Urinary bladder (tissue), 4 donors: ENCODE results near the gene NUDT14. TPM values are rescaled to one million over a fixed set of nuclear protein-coding genes. Genes with fewer than 3 reads are reported as not detected.

Experiments
- DNase-seq: peaks from one replicate; pipeline ENCODE4 v3.0.0-alpha.2; 2015; ENCODE audit errors: extremely low spot score
- H3K27ac ChIP-seq: one replicate; pipeline ENCODE4 v1.5.1; 2013; ENCODE audit warnings: low read depth, mild to moderate bottlenecking, moderate library complexity
- H3K36me3 ChIP-seq: one replicate; pipeline ENCODE4 v1.6.1; 2013; ENCODE audit warnings: mild to moderate bottlenecking, moderate library complexity; ENCODE audit not compliant: insufficient read depth
- H3K4me1 ChIP-seq: one replicate; pipeline ENCODE4 v1.6.1; 2013; ENCODE audit warnings: mild to moderate bottlenecking, moderate library complexity; ENCODE audit not compliant: insufficient read depth
- H3K4me3 ChIP-seq: one replicate; pipeline ENCODE4 v1.5.1; 2013; ENCODE audit warnings: low read depth, low read length
- WGBS: extraction: QIAGEN DNeasy Blood & Tissue Kit; methylation state at CpG from one replicate; pipeline ENCODE4 v1.1.7; 2013; 5-methylcytosine and 5-hydroxymethylcytosine counted together
- polyA plus RNA-seq: library from polyadenylated mRNA; stranded (reverse); fragments of 200-250 nt; gene quantifications from one replicate; pipeline ENCODE4 v1.2.3, GENCODE V29; 2013
- total RNA-seq: library from RNA; depleted of rRNA; stranded (reverse); fragments of >200 nt; gene quantifications from one replicate; pipeline ENCODE4 v1.2.3, GENCODE V29; 2014
- donor health status: healthy with polysubstance abuse.
- donor health status: healthy.

The NUDT14 gene
- total and polyA plus RNA-seq, 2 donors = 7.3 to 11.6 TPM

DNA sequence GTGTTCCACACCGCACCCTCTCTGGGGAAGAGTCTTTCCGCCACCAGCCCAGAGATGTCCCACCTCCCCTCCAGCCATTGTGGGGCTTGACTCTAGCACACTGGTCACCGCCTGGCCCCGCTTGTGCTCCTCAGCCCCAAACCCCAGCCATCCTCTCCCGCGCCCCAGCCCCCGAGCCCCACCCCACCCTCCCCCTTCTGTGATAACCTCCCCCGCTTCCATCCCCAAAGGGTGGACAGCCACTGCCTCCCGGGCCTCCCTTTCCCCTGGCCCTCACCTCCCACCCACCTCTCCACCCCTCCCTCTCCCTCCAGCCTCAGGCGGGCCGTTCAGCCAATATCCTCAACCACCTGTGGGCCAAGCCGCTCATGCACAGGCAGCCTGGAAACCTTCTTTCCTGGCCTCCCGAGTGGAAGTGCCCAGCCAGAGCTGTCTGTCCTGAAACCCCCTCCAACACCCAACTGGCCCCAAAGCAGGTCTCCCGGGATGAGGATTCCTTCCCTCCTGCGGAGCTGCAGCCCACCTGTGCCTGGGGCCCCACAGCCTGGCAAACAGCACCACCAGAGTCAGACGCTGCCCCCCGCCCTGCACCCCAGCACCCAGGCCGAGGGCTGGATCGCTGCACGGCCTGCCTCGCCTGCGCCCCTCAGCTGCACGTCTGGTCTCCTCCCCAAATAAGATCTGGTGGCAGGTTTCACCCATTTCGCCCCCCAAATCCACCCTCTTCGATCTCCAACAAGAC lies 27.1 kb upstream of the NUDT14 start:
- H3K27ac ChIP-seq = no peak overlapping the region
- no peaks in the 10 kb centered on the region for H3K4me1 ChIP-seq
- 87% methylated on average over 25 of the region's 25 CpGs for WGBS
- no peak overlapping the region for H3K4me3 ChIP-seq
- no peak for DNase-seq
- H3K36me3 ChIP-seq = no peaks in the 10 kb centered on the region

GRCh38 chr14:105207460-105207901 lies 26.4 kb upstream of the NUDT14 start:
- Histone ChIP-seq H3K4me1 (no peaks in the 10 kb centered on the region), H3K4me3 (no peak overlapping the region), H3K36me3 (no peaks in the 10 kb centered on the region), H3K27ac (no peak overlapping the region)
- WGBS = 72% methylated on average over 13 of the region's 13 CpGs
- DNase-seq = no peak

DNA sequence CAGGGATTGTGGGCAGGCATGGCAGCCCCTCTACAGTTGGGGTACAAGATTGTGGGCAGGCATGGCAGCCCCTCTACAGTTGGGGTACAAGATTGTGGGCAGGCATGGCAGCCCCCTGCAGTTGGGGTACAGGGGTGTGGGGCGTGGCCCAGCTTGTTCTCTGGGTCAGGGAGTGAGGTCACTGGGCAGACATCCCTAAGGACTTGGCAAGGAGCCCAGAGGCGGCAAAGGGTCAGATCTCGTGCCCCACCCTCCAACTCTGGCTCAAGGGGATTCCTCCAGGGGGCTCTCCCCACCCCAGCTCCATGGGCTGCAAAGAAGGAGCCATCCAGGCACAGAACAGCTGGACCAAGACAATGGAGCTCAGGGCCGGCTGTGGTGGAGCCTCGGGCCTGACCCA lies 25.8 kb upstream of the NUDT14 start:
- Histone ChIP-seq H3K4me3 (no peak overlapping the region), H3K36me3 (no peaks in the 10 kb centered on the region), H3K27ac (no peak overlapping the region), H3K4me1 (no peaks in the 10 kb centered on the region)
- 40% methylated on average over 5 of the region's 5 CpGs for WGBS
- no peak for DNase-seq

DNA sequence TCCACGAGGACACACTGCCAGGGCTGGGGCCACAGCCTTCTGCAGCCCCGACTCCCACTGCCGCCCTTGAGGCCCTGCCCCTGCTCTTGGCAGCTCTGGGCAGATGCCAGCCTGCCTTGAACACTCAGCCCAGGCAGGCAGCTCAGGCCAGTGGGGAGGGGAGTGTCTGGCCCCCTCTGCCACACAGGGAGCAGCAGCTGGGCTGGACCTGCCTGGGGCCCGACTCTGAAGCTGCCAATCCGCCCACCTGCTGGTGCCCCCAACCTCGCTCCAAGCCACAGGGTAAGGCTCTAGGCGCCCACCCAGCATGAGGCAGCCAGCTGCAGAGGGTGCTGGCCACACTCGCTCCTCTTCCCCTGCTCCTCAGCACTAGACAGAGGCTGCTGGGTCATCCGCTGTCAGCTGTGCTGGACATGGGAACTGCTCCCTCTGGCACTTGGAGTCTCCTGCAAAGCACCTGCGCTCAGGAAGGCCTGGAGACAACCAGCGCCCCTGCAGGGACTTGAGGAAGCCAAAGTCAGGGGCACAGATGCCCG lies 24.6 kb upstream of the NUDT14 start:
- no peak overlapping the region for H3K4me3 ChIP-seq
- no peaks in the 10 kb centered on the region for H3K4me1 ChIP-seq
- WGBS = 38% methylated on average over 12 of the region's 12 CpGs
- no peak for DNase-seq
- no peak overlapping the region for H3K27ac ChIP-seq
- H3K36me3 ChIP-seq = no peaks in the 10 kb centered on the region

DNA sequence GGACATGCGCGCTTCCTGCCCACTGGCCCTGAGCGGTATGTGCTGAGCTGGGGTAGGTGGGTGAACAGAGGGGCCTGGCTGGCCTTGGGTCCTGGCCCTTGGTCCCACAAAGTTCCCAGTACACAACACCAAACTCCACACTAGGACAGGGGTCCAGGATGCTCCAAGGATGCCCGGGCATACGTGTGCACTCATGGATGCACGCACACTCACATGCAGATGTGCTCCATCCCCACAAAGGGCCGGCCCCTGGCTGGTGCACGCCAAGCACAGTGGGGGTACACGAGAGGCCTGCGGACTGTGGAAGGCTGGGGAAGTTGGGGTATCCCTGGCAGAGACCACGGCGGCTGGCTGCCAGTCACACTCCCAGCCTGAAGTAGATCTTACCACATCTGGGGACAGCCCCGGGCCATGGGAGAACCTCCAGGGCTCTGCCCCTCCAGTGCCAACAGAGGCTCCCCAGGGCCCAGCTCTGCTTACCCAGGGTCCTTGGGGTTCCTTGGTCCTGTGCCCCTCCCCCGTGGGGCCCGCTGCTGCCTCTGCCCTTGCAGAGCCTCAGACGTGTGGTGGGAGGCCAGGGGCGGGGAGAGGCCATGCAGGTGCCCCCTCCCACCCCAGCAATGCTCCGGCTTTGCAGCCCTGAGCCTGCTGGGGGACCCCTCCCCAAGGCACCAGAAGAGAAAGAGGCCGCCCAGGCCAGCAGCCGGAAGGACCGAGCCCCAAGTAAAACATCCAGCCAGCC lies 24.0 kb upstream of the NUDT14 start:
- WGBS = 53% methylated on average over 21 of the region's 21 CpGs
- H3K4me1 ChIP-seq = no peaks in the 10 kb centered on the region

GRCh38 chr14:105204206-105204930 lies 23.3 kb upstream of the NUDT14 start:
- no peak for DNase-seq
- Histone ChIP-seq H3K4me1 (no peaks in the 10 kb centered on the region), H3K4me3 (no peak overlapping the region), H3K36me3 (no peaks in the 10 kb centered on the region), H3K27ac (no peak overlapping the region)
- WGBS = 56% methylated on average over 24 of the region's 24 CpGs

More for the DNA sequence above, 24.0 kb upstream of the NUDT14 start:
- Histone ChIP-seq H3K4me3 (no peak overlapping the region), H3K27ac (no peak overlapping the region), H3K36me3 (no peaks in the 10 kb centered on the region)
- no peak for DNase-seq

- no peaks in the 10 kb centered on the region for H3K4me1 ChIP-seq
- H3K36me3 ChIP-seq = no peaks in the 10 kb centered on the region
- 66% methylated on average over 6 of the region's 6 CpGs for WGBS
- DNase-seq = no peak
- H3K4me3 ChIP-seq = no peak overlapping the region
- no peak overlapping the region for H3K27ac ChIP-seq
Observed at GRCh38 chr14:105203701-105204100, 22.6 kb upstream of the NUDT14 start.

DNA sequence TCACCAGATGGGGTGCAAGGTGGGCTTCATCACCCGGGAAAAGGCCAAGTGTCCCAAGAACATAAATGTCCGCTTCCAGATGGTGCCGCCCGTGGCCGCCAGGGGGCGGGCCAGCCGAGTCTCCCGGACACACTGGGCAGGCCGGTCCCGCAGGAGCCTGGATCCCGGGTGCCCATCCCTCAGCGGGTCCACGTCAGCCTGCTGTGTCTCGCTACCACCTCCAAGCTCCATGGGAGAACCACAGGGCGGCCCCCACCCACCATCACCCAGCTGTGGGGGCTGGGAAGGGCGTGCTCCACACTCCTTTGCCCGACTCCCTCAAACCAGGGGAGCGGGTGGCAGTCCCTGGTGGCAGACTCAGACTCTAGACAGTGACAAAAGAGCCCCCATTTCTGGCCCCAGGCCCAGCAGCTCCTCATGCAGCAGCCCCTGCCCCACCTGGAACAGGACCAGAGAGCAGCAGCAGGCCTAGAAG lies 22.0 kb upstream of the NUDT14 start:
- DNase-seq = no peak
- H3K4me3 ChIP-seq = no peak overlapping the region
- WGBS = 5% methylated on average over 18 of the region's 18 CpGs
- H3K27ac ChIP-seq = no peak overlapping the region
- no peaks in the 10 kb centered on the region for H3K4me1 ChIP-seq
- H3K36me3 ChIP-seq = no peaks in the 10 kb centered on the region

DNA sequence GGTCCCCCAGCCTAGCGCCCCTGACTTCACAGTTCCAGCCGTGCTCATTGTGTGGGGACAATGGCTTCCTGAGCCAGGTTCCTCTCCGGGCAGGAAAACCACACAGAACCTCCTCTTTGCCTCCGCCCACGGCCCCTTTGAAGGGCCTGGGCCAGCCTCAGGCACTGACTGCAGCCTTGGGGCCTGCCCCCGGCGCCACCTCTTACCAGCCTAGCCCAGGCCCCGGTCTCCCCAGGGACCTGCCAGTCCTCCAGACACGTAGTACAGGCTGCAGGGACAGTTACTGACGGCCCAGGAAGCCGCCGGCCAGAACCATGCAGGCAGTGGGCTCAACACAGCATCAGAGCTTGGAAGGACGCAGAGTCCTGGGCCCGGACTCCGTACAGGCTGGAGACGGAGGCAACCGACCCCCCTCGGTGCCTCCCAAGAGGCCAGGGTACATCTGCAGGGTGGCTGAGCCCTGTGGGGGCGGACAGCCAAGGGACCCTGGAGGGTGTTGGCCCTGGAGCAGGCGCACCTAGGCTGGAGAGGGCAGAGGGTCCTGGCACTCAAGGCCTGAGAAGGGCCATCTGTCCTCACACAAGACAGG lies 20.9 kb upstream of the NUDT14 start:
- Histone ChIP-seq H3K27ac (no peak overlapping the region), H3K4me1 (no peaks in the 10 kb centered on the region), H3K36me3 (no peaks in the 10 kb centered on the region), H3K4me3 (no peak overlapping the region)
- no peak for DNase-seq
- 61% methylated on average over 20 of the region's 20 CpGs for WGBS

- Histone ChIP-seq H3K4me1 (no peaks in the 10 kb centered on the region), H3K36me3 (no peaks in the 10 kb centered on the region), H3K4me3 (no peak overlapping the region), H3K27ac (no peak overlapping the region)
- WGBS = 51% methylated on average over 28 of the region's 28 CpGs
- DNase-seq = no peak
Observed at GRCh38 chr14:105201156-105201924, 20.2 kb upstream of the NUDT14 start.

DNA sequence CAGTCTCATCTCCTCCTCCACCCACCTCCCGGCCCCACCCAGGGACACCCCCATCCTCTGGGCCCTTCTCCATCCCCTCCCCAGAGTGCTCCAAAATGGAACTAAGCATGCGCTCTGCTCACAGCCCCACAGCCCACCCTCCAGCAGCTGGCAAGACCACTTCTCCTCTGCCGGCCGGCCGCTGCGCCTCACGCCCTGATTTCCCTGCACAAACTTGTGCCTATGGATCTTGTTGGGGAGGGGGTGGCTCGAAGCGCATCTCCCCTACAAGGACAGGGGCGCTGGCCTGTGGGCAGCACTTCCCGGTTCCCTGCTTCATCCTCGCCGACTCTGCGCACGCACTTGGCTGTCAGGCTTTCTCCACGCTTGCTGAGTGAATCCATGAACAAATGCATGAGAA lies 19.5 kb upstream of the NUDT14 start:
- Histone ChIP-seq H3K27ac (no peak overlapping the region), H3K36me3 (no peaks in the 10 kb centered on the region), H3K4me1 (no peaks in the 10 kb centered on the region), H3K4me3 (no peak overlapping the region)
- 68% methylated on average over 16 of the region's 16 CpGs for WGBS
- no peak for DNase-seq

GRCh38 chr14:105200074-105200473 lies 19.0 kb upstream of the NUDT14 start:
- Histone ChIP-seq H3K4me1 (no peaks in the 10 kb centered on the region), H3K4me3 (no peak overlapping the region), H3K27ac (no peak overlapping the region), H3K36me3 (no peaks in the 10 kb centered on the region)
- DNase-seq = no peak
- WGBS = 84% methylated on average over 10 of the region's 10 CpGs

DNA sequence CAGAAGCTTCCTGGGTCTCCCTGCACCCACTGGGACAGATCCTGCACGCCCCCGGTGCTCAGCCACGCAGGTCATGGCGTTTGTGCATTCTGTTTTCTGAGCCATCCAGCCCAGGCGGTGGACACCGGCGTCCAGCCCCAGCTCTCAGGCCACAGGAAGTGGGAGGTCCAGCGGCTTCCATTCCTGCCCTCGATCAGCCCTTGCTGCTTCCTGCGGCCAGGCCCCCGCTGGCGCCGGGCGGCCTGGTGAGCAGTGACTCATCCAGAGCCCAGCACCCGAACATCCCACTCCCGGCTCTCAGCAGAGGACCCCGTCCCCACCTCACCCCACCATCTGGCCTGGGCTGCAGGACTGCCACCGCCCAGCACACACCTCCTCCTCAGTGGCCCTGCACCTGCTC lies 18.0 kb upstream of the NUDT14 start:
- Histone ChIP-seq H3K36me3 (no peaks in the 10 kb centered on the region), H3K4me1 (no peaks in the 10 kb centered on the region), H3K27ac (no peak overlapping the region), H3K4me3 (no peak overlapping the region)
- DNase-seq = no peak
- WGBS = 50% methylated on average over 18 of the region's 18 CpGs
